IMR-90 (cell line): Measurements from ENCODE around the gene CHRNA5. TPM values are rescaled to one million over a fixed set of nuclear protein-coding genes. Genes with fewer than 3 reads are reported as not detected.
A peak's percentile ranks its signal among the peaks of the same experiment; 100 is the strongest.

ENCODE experiments used
- ATAC-seq: fragments of 200-7000 bp; cut with Tn5 transposase; 2 replicates; pipeline ENCODE4 v1.9.1; 2020; ENCODE audit warnings: low read depth, mild to moderate bottlenecking, moderate library complexity
- BruUV-seq: library from RNA; stranded (reverse); fragments of 400-500 nt; replicated peaks from 2 replicates; lab custom pipeline; 2021; lab: Mats Ljungman, UMichigan
- CTCF ChIA-PET: fragments of 300-600 bp; formaldehyde crosslinking; extraction: SDS; loops from one replicate; lab custom pipeline; 2021; ENCODE audit warnings: antibody characterized with exemption; lab: Yijun Ruan, JAX
- POLR2A ChIA-PET: fragments of 300-600 bp; sonication (Branson Sonifier 250); formaldehyde crosslinking; loops from one replicate; lab custom pipeline; 2022; ENCODE audit warnings: antibody characterized with exemption; ENCODE audit not compliant: unreplicated experiment; lab: Charles Lee
- DNase-seq: peaks from one replicate; pipeline ENCODE4 v3.0.0; 2013
- H2AFZ ChIP-seq: replicated peaks from 2 replicates; pipeline ENCODE3; 2013; ENCODE audit warnings: low read length, mild to moderate bottlenecking; ENCODE audit not compliant: poor library complexity
- H2AK5ac ChIP-seq: 2 replicates; pipeline ENCODE4 v1.6.1; 2013; ENCODE audit warnings: low read depth, low read length, inconsistent platforms
- H2AK9ac ChIP-seq: replicated peaks from 2 replicates; pipeline ENCODE3; 2013; ENCODE audit warnings: mild to moderate bottlenecking, low read depth, low read length, moderate library complexity; ENCODE audit not compliant: poor library complexity
- H2BK120ac ChIP-seq: 2 replicates; pipeline ENCODE4 v1.6.1; 2013; ENCODE audit warnings: low read depth, low read length, inconsistent platforms
- H2BK15ac ChIP-seq: 3 replicates; pipeline ENCODE4 v1.6.1; 2013; ENCODE audit warnings: low read depth, low read length, inconsistent platforms
- H2BK20ac ChIP-seq: 2 replicates; pipeline ENCODE4 v1.6.1; 2013; ENCODE audit warnings: low read depth, mild to moderate bottlenecking, inconsistent platforms, low read length, moderate library complexity
- H2BK5ac ChIP-seq: 2 replicates; pipeline ENCODE4 v1.6.1; 2013; ENCODE audit warnings: mild to moderate bottlenecking, low read depth, low read length, inconsistent platforms; ENCODE audit not compliant: poor library complexity, severe bottlenecking
- H3K14ac ChIP-seq: replicated peaks from 2 replicates; pipeline ENCODE4 v1.6.1; 2013; ENCODE audit warnings: low read depth, low read length, inconsistent platforms
- H3K18ac ChIP-seq: 2 replicates; pipeline ENCODE4 v1.6.1; 2013; ENCODE audit warnings: low read depth, low read length, control low read depth
- H3K23ac ChIP-seq: 2 replicates; pipeline ENCODE4 v1.6.1; 2013; ENCODE audit warnings: low read depth, low read length, inconsistent platforms
- H3K27ac ChIP-seq: 2 replicates; pipeline ENCODE4 v1.5.1; 2013; ENCODE audit warnings: mild to moderate bottlenecking, control low read depth, low read length; ENCODE audit not compliant: insufficient read depth
- H3K27me3 ChIP-seq: 2 replicates; pipeline ENCODE4 v1.6.1; 2013; ENCODE audit warnings: low read length; ENCODE audit not compliant: control insufficient read depth, insufficient read depth
- H3K36me3 ChIP-seq: 2 replicates; pipeline ENCODE4 v1.6.1; 2013; ENCODE audit warnings: low read length, mixed read lengths; ENCODE audit not compliant: control insufficient read depth, insufficient read depth
- H3K4ac ChIP-seq: 2 replicates; pipeline ENCODE4 v1.6.1; 2013; ENCODE audit warnings: low read depth, low read length, inconsistent platforms
- H3K4me1 ChIP-seq: 2 replicates; pipeline ENCODE4 v1.6.1; 2013; ENCODE audit warnings: low read length, mixed read lengths; ENCODE audit not compliant: control insufficient read depth, insufficient read depth
- H3K4me2 ChIP-seq: 2 replicates; pipeline ENCODE4 v1.6.1; 2013; ENCODE audit warnings: low read depth, mild to moderate bottlenecking, control low read depth, low read length, moderate library complexity
- H3K4me3 ChIP-seq: 2 replicates; pipeline ENCODE4 v1.5.1; 2013; ENCODE audit warnings: low read depth, mild to moderate bottlenecking, control low read depth, low read length, moderate library complexity; ENCODE audit not compliant: insufficient read depth
- H3K56ac ChIP-seq: 2 replicates; pipeline ENCODE4 v1.6.1; 2013; ENCODE audit warnings: low read length, inconsistent platforms; ENCODE audit not compliant: insufficient read depth; ENCODE audit errors: extremely low read depth
- H3K79me1 ChIP-seq, 2 experiments: 2 replicates each; pipeline ENCODE4 v1.6.1; 2013; ENCODE audit warnings: low read length in 2 of 2, inconsistent platforms in 1 of 2, low read depth in 1 of 2
- H3K9ac ChIP-seq: 2 replicates; pipeline ENCODE4 v1.6.1; 2013; ENCODE audit warnings: low read depth, low read length, control low read depth
- H3K9me1 ChIP-seq: 2 replicates; pipeline ENCODE4 v1.6.1; 2013; ENCODE audit warnings: low read length, inconsistent platforms; ENCODE audit not compliant: insufficient read depth
- H3K9me3 ChIP-seq: 2 replicates; pipeline ENCODE4 v1.6.1; 2013; ENCODE audit warnings: low read length; ENCODE audit not compliant: control insufficient read depth, insufficient read depth
- H4K20me1 ChIP-seq: 2 replicates; pipeline ENCODE4 v1.6.1; 2013; ENCODE audit warnings: low read length, inconsistent platforms; ENCODE audit not compliant: insufficient read depth
- H4K5ac ChIP-seq: 2 replicates; pipeline ENCODE4 v1.6.1; 2013; ENCODE audit warnings: mild to moderate bottlenecking, low read depth, low read length, control low read depth
- H4K8ac ChIP-seq, 2 experiments: 2 replicates each; pipeline ENCODE4 v1.6.1; 2013; ENCODE audit warnings: low read depth in 2 of 2, low read length in 2 of 2, control low read depth in 1 of 2, inconsistent platforms in 1 of 2
- H4K91ac ChIP-seq: 2 replicates; pipeline ENCODE4 v1.6.1; 2013; ENCODE audit warnings: low read depth, low read length, inconsistent platforms; ENCODE audit not compliant: insufficient read depth
- CEBPB ChIP-seq: IDR thresholded peaks from 2 replicates; pipeline ENCODE4 v1.6.1; 2012; ENCODE audit warnings: low read depth, low read length, improper control_type of control experiment
- CHD1 ChIP-seq: IDR thresholded peaks from 2 replicates; pipeline ENCODE4 v1.6.1; 2012; ENCODE audit warnings: low read depth, low read length, improper control_type of control experiment
- FOS ChIP-seq: fragments of 150-350 bp; IDR thresholded peaks from 2 replicates; pipeline ENCODE4 v1.6.1; 2016; ENCODE audit warnings: low read depth, low read length
- MAFK ChIP-seq: IDR thresholded peaks from 2 replicates; pipeline ENCODE4 v1.6.1; 2012; ENCODE audit warnings: low read depth, low read length, improper control_type of control experiment
- MAZ ChIP-seq: IDR thresholded peaks from 2 replicates; pipeline ENCODE4 v1.6.1; 2012; ENCODE audit warnings: low read depth, mild to moderate bottlenecking, low read length, improper control_type of control experiment, moderate library complexity, borderline replicate concordance
- MXI1 ChIP-seq: IDR thresholded peaks from 2 replicates; pipeline ENCODE4 v1.6.1; 2012; ENCODE audit warnings: low read depth, mild to moderate bottlenecking, low read length, moderate library complexity, borderline replicate concordance
- NFE2L2 ChIP-seq: fragments of 150-350 bp; IDR thresholded peaks from 2 replicates; pipeline ENCODE4 v1.6.1; 2016; ENCODE audit warnings: low read depth, mild to moderate bottlenecking, low read length
- POLR2A ChIP-seq: IDR thresholded peaks from 2 replicates; pipeline ENCODE4 v1.6.1; 2012; ENCODE audit warnings: mild to moderate bottlenecking, low read depth, low read length
- RAD21 ChIP-seq: IDR thresholded peaks from 2 replicates; pipeline ENCODE4 v1.6.1; 2012; ENCODE audit warnings: low read length, improper control_type of control experiment
- RCOR1 ChIP-seq: IDR thresholded peaks from 2 replicates; pipeline ENCODE4 v1.6.1; 2012; ENCODE audit warnings: mild to moderate bottlenecking, low read length, improper control_type of control experiment; ENCODE audit not compliant: insufficient replicate concordance
- RFX5 ChIP-seq: IDR thresholded peaks from 2 replicates; pipeline ENCODE4 v1.8.0; 2012; ENCODE audit warnings: low read depth, mild to moderate bottlenecking, low read length, moderate library complexity
- WGBS, 2 experiments: methylation state at CpG; one replicate each; pipeline versions ENCODE4 v1.1.5 to v1.1.7; 2013; ENCODE audit warnings: missing lambda C conversion rate in 2 of 2; ENCODE audit not compliant: insufficient read length in 1 of 2; ENCODE audit errors: extremely low coverage in 2 of 2; 5-methylcytosine and 5-hydroxymethylcytosine counted together
- dilution Hi-C: fragments of 300-500 bp; cut with HindIII; formaldehyde crosslinking; loops from one replicate; pipeline ENCODE4 v1.14.3; 2018; ENCODE audit warnings: low sequenced_read_pairs; ENCODE audit not compliant: unreplicated experiment
- in situ Hi-C: fragments of 300-500 bp; cut with MboI; formaldehyde crosslinking; loops from 3 replicates; pipeline ENCODE4 v1.14.3; 2019; ENCODE audit warnings: low sequenced_read_pairs, inconsistent platforms, mixed read lengths
- intact Hi-C: fragments of 100-400 bp; cut with micrococcal nuclease; formaldehyde crosslinking; loops from 2 replicates; pipeline ENCODE4 v1.10.0; 2022
- polyA plus RNA-seq, 3 experiments: library from polyadenylated mRNA; depleted of rRNA; stranded (reverse); fragments of >200 nt; gene quantifications; 2 replicates each; pipeline ENCODE4 v1.2.3, GENCODE V29; 2012; ENCODE audit warnings: low replicate concordance in 1 of 3
- total RNA-seq: library from RNA; depleted of rRNA; stranded (reverse); fragments of >200 nt; gene quantifications from 2 replicates; pipeline ENCODE4 v1.2.3, GENCODE V29; 2012
- TF ChIP-seq, protein P1 (sequence below): conservative IDR thresholded peaks from 2 replicates; pipeline ENCODE4 v1.5.1; 2012; ENCODE audit warnings: mild to moderate bottlenecking, low read depth, low read length, improper control_type of control experiment

Gene CHRNA5
- total and polyA plus RNA-seq, 2 of the 4 experiments (the other 2 are of a cell fraction), result 0.54 to 0.94 TPM

GRCh38 chr15:78536134-78536533 lies 29.2 kb upstream of the CHRNA5 start:
- H3K9me1 ChIP-seq, result 0 out of 2 replicates have a peak, but pooled peaks cover 2% of the 10 kb centered on the region
- H3K4me2 ChIP-seq, result no peak overlapping the region
- WGBS, 2 experiments, result no CpG with 5 or more reads among the region's 1 CpG
- ChIA-PET POLR2A (interaction anchor here (0.5 kb wide), 1 partner anchor 99 kb away, joined by 3 read pairs; no protein-coding TSS in a partner anchor), CTCF (no interaction called here)
- no peak overlapping the region for H3K18ac ChIP-seq
- in situ Hi-C loops, result no loop called here
- dilution Hi-C loops, result no loop called here
- H3K27ac ChIP-seq, result no peak overlapping the region
- TF ChIP-seq RAD21 (no peak), CHD1 (no peak), MXI1 (no peak), RFX5 (no peak), MAZ (no peak), CEBPB (no peak), RCOR1 (no peak), FOS (no peak), MAFK (no peak), NFE2L2 (no peak), POLR2A (no peak)
- TF ChIP-seq, protein P1, sequence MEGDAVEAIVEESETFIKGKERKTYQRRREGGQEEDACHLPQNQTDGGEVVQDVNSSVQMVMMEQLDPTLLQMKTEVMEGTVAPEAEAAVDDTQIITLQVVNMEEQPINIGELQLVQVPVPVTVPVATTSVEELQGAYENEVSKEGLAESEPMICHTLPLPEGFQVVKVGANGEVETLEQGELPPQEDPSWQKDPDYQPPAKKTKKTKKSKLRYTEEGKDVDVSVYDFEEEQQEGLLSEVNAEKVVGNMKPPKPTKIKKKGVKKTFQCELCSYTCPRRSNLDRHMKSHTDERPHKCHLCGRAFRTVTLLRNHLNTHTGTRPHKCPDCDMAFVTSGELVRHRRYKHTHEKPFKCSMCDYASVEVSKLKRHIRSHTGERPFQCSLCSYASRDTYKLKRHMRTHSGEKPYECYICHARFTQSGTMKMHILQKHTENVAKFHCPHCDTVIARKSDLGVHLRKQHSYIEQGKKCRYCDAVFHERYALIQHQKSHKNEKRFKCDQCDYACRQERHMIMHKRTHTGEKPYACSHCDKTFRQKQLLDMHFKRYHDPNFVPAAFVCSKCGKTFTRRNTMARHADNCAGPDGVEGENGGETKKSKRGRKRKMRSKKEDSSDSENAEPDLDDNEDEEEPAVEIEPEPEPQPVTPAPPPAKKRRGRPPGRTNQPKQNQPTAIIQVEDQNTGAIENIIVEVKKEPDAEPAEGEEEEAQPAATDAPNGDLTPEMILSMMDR, result no peak
- no peak overlapping the region for H3K56ac ChIP-seq
- no peak overlapping the region for H3K9ac ChIP-seq
- no peak overlapping the region for H3K23ac ChIP-seq
- peaks cover 4 to 9% of the 10 kb centered on the region in 2 experiments; a peak in 3 of 4 replicates for H3K79me1 ChIP-seq
- H2BK15ac ChIP-seq, result no peak overlapping the region
- intact Hi-C loops, result no loop called here
- H3K4ac ChIP-seq, result no peak overlapping the region
- no peak overlapping the region for H3K4me3 ChIP-seq
- no peak overlapping the region for H4K91ac ChIP-seq
- no peak overlapping the region for H4K5ac ChIP-seq
- BruUV-seq, result no TSS peak
- no peak overlapping the region for H2AK5ac ChIP-seq
- no peaks in the 10 kb centered on the region for H3K9me3 ChIP-seq
- H2AK9ac ChIP-seq, result no peak overlapping the region
- peaks cover 5% of the 10 kb centered on the region; the same call in 1 of the 2 replicates for H4K20me1 ChIP-seq
- no peak overlapping the region for H2BK20ac ChIP-seq
- H2BK5ac ChIP-seq, result no peak overlapping the region
- H3K27me3 ChIP-seq, result no peaks in the 10 kb centered on the region
- H4K8ac ChIP-seq, result no peak overlapping the region
- ATAC-seq (no peak), DNase-seq (peak; percentile 37)
- no peak overlapping the region for H2AFZ ChIP-seq
- H3K4me1 ChIP-seq, result no peaks in the 10 kb centered on the region
- H3K14ac ChIP-seq, result no peak overlapping the region
- no peaks in the 10 kb centered on the region for H3K36me3 ChIP-seq
- H2BK120ac ChIP-seq, result no peak overlapping the region
